ENCODE results near the gene PLCH1.

GRCh38 chr3:155639462-155640055 lies 105.3 kb downstream of the PLCH1 start:
- TF ChIP-seq, protein P1, sequence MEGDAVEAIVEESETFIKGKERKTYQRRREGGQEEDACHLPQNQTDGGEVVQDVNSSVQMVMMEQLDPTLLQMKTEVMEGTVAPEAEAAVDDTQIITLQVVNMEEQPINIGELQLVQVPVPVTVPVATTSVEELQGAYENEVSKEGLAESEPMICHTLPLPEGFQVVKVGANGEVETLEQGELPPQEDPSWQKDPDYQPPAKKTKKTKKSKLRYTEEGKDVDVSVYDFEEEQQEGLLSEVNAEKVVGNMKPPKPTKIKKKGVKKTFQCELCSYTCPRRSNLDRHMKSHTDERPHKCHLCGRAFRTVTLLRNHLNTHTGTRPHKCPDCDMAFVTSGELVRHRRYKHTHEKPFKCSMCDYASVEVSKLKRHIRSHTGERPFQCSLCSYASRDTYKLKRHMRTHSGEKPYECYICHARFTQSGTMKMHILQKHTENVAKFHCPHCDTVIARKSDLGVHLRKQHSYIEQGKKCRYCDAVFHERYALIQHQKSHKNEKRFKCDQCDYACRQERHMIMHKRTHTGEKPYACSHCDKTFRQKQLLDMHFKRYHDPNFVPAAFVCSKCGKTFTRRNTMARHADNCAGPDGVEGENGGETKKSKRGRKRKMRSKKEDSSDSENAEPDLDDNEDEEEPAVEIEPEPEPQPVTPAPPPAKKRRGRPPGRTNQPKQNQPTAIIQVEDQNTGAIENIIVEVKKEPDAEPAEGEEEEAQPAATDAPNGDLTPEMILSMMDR (conservative IDR thresholded peaks at IDR 0.05; ENCODE audit: low read depth in 2 of 2) = no peak
- TF ChIP-seq EZH2 (IDR thresholded peaks at IDR 0.05; ENCODE audit: low read depth, unreplicated experiment) (no peak), POLR2AphosphoS5 (IDR thresholded peaks at IDR 0.05; ENCODE audit: low read depth) (no peak), ZNF331 (CRISPR knock-in tag; IDR thresholded peaks at IDR 0.05; ENCODE audit: low read depth) (no peak), ETS1 (IDR thresholded peaks at IDR 0.05) (no peak), CREB1 (CRISPR knock-in tag; IDR thresholded peaks at IDR 0.05; ENCODE audit: low read depth) (no peak), STAT1 (IDR thresholded peaks at IDR 0.05; ENCODE audit: unreplicated experiment) (no peak), JUNB (IDR thresholded peaks at IDR 0.05; ENCODE audit: unreplicated experiment) (no peak), EZH2phosphoT487 (IDR thresholded peaks at IDR 0.05; ENCODE audit: unreplicated experiment) (no peak), ZNF114 (CRISPR knock-in tag; IDR thresholded peaks at IDR 0.05) (no peak)
- TF ChIP-seq, protein P2, sequence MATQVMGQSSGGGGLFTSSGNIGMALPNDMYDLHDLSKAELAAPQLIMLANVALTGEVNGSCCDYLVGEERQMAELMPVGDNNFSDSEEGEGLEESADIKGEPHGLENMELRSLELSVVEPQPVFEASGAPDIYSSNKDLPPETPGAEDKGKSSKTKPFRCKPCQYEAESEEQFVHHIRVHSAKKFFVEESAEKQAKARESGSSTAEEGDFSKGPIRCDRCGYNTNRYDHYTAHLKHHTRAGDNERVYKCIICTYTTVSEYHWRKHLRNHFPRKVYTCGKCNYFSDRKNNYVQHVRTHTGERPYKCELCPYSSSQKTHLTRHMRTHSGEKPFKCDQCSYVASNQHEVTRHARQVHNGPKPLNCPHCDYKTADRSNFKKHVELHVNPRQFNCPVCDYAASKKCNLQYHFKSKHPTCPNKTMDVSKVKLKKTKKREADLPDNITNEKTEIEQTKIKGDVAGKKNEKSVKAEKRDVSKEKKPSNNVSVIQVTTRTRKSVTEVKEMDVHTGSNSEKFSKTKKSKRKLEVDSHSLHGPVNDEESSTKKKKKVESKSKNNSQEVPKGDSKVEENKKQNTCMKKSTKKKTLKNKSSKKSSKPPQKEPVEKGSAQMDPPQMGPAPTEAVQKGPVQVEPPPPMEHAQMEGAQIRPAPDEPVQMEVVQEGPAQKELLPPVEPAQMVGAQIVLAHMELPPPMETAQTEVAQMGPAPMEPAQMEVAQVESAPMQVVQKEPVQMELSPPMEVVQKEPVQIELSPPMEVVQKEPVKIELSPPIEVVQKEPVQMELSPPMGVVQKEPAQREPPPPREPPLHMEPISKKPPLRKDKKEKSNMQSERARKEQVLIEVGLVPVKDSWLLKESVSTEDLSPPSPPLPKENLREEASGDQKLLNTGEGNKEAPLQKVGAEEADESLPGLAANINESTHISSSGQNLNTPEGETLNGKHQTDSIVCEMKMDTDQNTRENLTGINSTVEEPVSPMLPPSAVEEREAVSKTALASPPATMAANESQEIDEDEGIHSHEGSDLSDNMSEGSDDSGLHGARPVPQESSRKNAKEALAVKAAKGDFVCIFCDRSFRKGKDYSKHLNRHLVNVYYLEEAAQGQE (IDR thresholded peaks at IDR 0.05; ENCODE audit: unreplicated experiment) = no peak
